Osteocyte (in vitro differentiated cells): ENCODE measurements around the gene VRK3. TPM values are rescaled to one million over a fixed set of nuclear protein-coding genes. Genes with fewer than 3 reads are reported as not detected.

Source experiments
- DNase-seq: peaks from one replicate; pipeline ENCODE4 v3.0.0; 2021; ENCODE audit warnings: mixed read lengths; ENCODE audit not compliant: unreplicated experiment; ENCODE audit errors: extremely low spot score
- H3K27ac Mint-ChIP-seq: one replicate; pipeline ENCODE4 v1.8.0; 2021; ENCODE audit warnings: mild to moderate bottlenecking, mixed read lengths; ENCODE audit not compliant: unreplicated experiment
- H3K27me3 Mint-ChIP-seq: one replicate; pipeline ENCODE4 v1.8.0; 2021; ENCODE audit warnings: mixed read lengths; ENCODE audit not compliant: unreplicated experiment
- H3K36me3 Mint-ChIP-seq: one replicate; pipeline ENCODE4 v1.8.0; 2021; ENCODE audit warnings: mixed read lengths; ENCODE audit not compliant: unreplicated experiment
- H3K4me1 Mint-ChIP-seq: one replicate; pipeline ENCODE4 v1.8.0; 2021; ENCODE audit warnings: mixed read lengths; ENCODE audit not compliant: unreplicated experiment
- H3K4me3 Mint-ChIP-seq: one replicate; pipeline ENCODE4 v1.8.0; 2021; ENCODE audit warnings: mild to moderate bottlenecking, moderate library complexity, mixed read lengths; ENCODE audit not compliant: unreplicated experiment
- H3K9me3 Mint-ChIP-seq: one replicate; pipeline ENCODE4 v1.8.0; 2021; ENCODE audit warnings: mixed read lengths; ENCODE audit not compliant: unreplicated experiment
- total RNA-seq: library from RNA; stranded (reverse); gene quantifications from 2 replicates; pipeline ENCODE4 v1.2.1, GENCODE V29; 2021
- TF ChIP-seq, protein P1 (sequence below): fragments of 200-600 bp; sonication (generic); IDR thresholded peaks from 2 replicates; pipeline ENCODE4 v1.5.0; 2021; ENCODE audit warnings: antibody characterized with exemption, mild to moderate bottlenecking, moderate library complexity

VRK3 gene
- total RNA-seq, 1 donor from 2014 or later = 31.5 TPM

- Mint-ChIP-seq H3K36me3 (peaks cover 36% of the 10 kb centered on the region), H3K4me3 (no peak overlapping the region), H3K4me1 (peaks cover 16% of the 10 kb centered on the region), H3K27ac (no peak overlapping the region), H3K9me3 (no peaks in the 10 kb centered on the region), H3K27me3 (no peaks in the 10 kb centered on the region)
- TF ChIP-seq, protein P1, sequence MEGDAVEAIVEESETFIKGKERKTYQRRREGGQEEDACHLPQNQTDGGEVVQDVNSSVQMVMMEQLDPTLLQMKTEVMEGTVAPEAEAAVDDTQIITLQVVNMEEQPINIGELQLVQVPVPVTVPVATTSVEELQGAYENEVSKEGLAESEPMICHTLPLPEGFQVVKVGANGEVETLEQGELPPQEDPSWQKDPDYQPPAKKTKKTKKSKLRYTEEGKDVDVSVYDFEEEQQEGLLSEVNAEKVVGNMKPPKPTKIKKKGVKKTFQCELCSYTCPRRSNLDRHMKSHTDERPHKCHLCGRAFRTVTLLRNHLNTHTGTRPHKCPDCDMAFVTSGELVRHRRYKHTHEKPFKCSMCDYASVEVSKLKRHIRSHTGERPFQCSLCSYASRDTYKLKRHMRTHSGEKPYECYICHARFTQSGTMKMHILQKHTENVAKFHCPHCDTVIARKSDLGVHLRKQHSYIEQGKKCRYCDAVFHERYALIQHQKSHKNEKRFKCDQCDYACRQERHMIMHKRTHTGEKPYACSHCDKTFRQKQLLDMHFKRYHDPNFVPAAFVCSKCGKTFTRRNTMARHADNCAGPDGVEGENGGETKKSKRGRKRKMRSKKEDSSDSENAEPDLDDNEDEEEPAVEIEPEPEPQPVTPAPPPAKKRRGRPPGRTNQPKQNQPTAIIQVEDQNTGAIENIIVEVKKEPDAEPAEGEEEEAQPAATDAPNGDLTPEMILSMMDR = no peak
- no peak for DNase-seq
These were observed 5.1 kb upstream of the VRK3 start for GRCh38 chr19:50030225-50030624.

- TF ChIP-seq, protein P1 = no peak
These were observed 1.4 kb upstream of the VRK3 start for GRCh38 chr19:50026550-50026906.

GRCh38 chr19:50025794-50026549 is 800 bp upstream of the VRK3 start, which contains the start of gene ZNF473:
ZNF473 (plus strand) TSS chr19:50026005; CDS start chr19:50031083, 5,078 bp downstream.
- H3K27ac Mint-ChIP-seq = peak within 1 kb of the TSS; percentile 100
- DNase-seq = peak; percentile 97
- no peaks in the 10 kb centered on the region for H3K36me3 Mint-ChIP-seq

More at GRCh38 chr19:50026550-50026906, 1.4 kb upstream of the VRK3 start:
- Mint-ChIP-seq H3K27me3 (no peaks in the 10 kb centered on the region), H3K4me3 (peak overlapping the region; percentile 100), H3K9me3 (no peaks in the 10 kb centered on the region), H3K36me3 (peaks cover 4% of the 10 kb centered on the region), H3K4me1 (peaks cover 27% of the 10 kb centered on the region), H3K27ac (peak overlapping the region; percentile 100)
- DNase-seq = no peak

DNA sequence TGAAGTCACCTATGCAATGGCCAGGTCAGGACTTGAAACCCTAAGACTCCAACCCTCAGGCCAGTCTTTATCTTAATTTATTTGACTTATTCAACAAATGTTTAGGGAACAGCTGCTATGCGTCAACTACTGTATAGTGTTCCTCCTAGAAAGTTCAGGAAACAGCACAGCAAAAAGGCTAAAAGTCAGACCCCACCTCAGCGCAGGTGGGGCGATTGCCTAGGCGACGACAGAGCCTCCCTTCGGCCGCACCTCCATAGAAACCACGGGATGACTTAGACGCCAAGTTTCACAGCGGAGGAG is 502 bp downstream of the VRK3 start:
- no peaks in the 10 kb centered on the region for H3K27me3 Mint-ChIP-seq
- TF ChIP-seq, protein P1 = no peak

More at GRCh38 chr19:50025794-50026549, 800 bp upstream of the VRK3 start, which contains the start of gene ZNF473:
- Mint-ChIP-seq H3K4me3 (peak within 1 kb of the TSS; percentile 100), H3K4me1 (peaks cover 27% of the 10 kb centered on the region), H3K9me3 (no peaks in the 10 kb centered on the region), H3K27me3 (no peaks in the 10 kb centered on the region)
- TF ChIP-seq, protein P1 = no peak

DNA sequence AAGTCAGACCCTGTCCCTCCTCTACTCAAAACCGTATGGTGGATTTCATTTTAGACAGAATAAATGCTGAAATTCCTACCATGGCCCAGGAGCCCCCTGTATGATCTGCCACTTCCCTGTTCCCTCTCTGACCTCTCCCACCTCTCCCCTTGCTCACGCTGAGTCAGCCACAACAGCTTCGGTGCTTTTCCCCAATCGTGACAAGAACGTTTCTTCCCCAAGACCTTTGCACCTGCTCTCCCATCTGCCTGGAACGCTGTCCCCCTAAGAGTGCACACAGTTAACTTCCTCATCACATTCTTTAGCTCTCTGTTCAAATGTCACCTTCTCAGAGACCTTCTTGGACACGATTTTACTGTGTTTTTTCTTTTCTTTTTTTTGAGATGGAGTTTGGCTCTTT is 2.3 kb downstream of the VRK3 start:
- Mint-ChIP-seq H3K36me3 (peaks cover 5% of the 10 kb centered on the region), H3K9me3 (no peaks in the 10 kb centered on the region), H3K27me3 (no peaks in the 10 kb centered on the region), H3K27ac (no peak overlapping the region), H3K4me3 (no peak overlapping the region), H3K4me1 (peaks cover 27% of the 10 kb centered on the region)
- TF ChIP-seq, protein P1 = no peak
- no peak for DNase-seq

More for the DNA sequence above, 502 bp downstream of the VRK3 start:
- Mint-ChIP-seq H3K4me3 (peak overlapping the region; percentile 100), H3K36me3 (no peaks in the 10 kb centered on the region), H3K4me1 (peaks cover 27% of the 10 kb centered on the region), H3K9me3 (no peaks in the 10 kb centered on the region), H3K27ac (peak overlapping the region; percentile 100)
- DNase-seq = no peak
